ENCODE data around the gene POU2F1. TPM values are rescaled to one million over a fixed set of nuclear protein-coding genes. Genes with fewer than 3 reads are reported as not detected.

Gene POU2F1
- total RNA-seq, 1 experiment from 2014 or later: 11.6 TPM

- Mint-ChIP-seq H3K36me3 (ENCODE audit: insufficient read depth, unreplicated experiment) (no peaks in the 10 kb centered on the region), H3K27ac (ENCODE audit: low read depth, unreplicated experiment) (no peak overlapping the region), H3K27me3 (ENCODE audit: insufficient read depth, unreplicated experiment) (no peaks in the 10 kb centered on the region), H3K4me3 (ENCODE audit: unreplicated experiment) (no peak overlapping the region), H3K9me3 (ENCODE audit: unreplicated experiment) (no peaks in the 10 kb centered on the region), H3K4me1 (ENCODE audit: insufficient read depth, unreplicated experiment) (no peaks in the 10 kb centered on the region)
- ChIA-PET CTCF (interaction anchor here (0.9 to 6.5 kb wide), 3 partner anchors 10 to 388 kb away, joined by 4 to 46 read pairs (median 44); no protein-coding TSS in a partner anchor), POLR2A (no interaction called here)
- TF ChIP-seq CTCF (IDR thresholded peaks at IDR 0.05; ENCODE audit: unreplicated experiment): no peak
- DNase-seq (ENCODE audit: unreplicated experiment): no peak
- BruUV-seq (replicated peaks): no TSS peak
- intact Hi-C loops (cut with micrococcal nuclease): no loop called here
These were observed 231.8 kb downstream of the POU2F1 start for GRCh38 chr1:167452483-167452882.

- Mint-ChIP-seq H3K4me3 (ENCODE audit: unreplicated experiment) (no peak overlapping the region), H3K27ac (ENCODE audit: low read depth, unreplicated experiment) (no peak overlapping the region), H3K27me3 (ENCODE audit: insufficient read depth, unreplicated experiment) (no peaks in the 10 kb centered on the region), H3K9me3 (ENCODE audit: unreplicated experiment) (no peaks in the 10 kb centered on the region), H3K4me1 (ENCODE audit: insufficient read depth, unreplicated experiment) (no peaks in the 10 kb centered on the region), H3K36me3 (ENCODE audit: insufficient read depth, unreplicated experiment) (no peaks in the 10 kb centered on the region)
- intact Hi-C loops (cut with micrococcal nuclease): no loop called here
- CTCF ChIA-PET: interaction anchor here (0.7 to 6.5 kb wide), 4 partner anchors 10 to 955 kb away, joined by 3 to 46 read pairs (median 24); no protein-coding TSS in a partner anchor
- BruUV-seq (replicated peaks): no TSS peak
- no peak for DNase-seq (ENCODE audit: unreplicated experiment)
- TF ChIP-seq CTCF (IDR thresholded peaks at IDR 0.05; ENCODE audit: unreplicated experiment): no peak
- POLR2A ChIA-PET: no interaction called here
These were observed 232.4 kb downstream of the POU2F1 start for GRCh38 chr1:167453123-167453522.

- Mint-ChIP-seq H3K27ac (ENCODE audit: low read depth, unreplicated experiment) (no peak overlapping the region), H3K4me1 (ENCODE audit: insufficient read depth, unreplicated experiment) (no peaks in the 10 kb centered on the region), H3K36me3 (ENCODE audit: insufficient read depth, unreplicated experiment) (no peaks in the 10 kb centered on the region), H3K4me3 (ENCODE audit: unreplicated experiment) (peak overlapping the region; percentile 71), H3K27me3 (ENCODE audit: insufficient read depth, unreplicated experiment) (no peaks in the 10 kb centered on the region), H3K9me3 (ENCODE audit: unreplicated experiment) (no peaks in the 10 kb centered on the region)
- no peak for DNase-seq (ENCODE audit: unreplicated experiment)
- ChIA-PET POLR2A (interaction anchor here (0.6 to 2.4 kb wide), 17 partner anchors 10 to 600 kb away, joined by 3 to 13 read pairs (median 3); partner anchors contain the start of genes CREG1 and POU2F1), CTCF (interaction anchor here (0.8 to 6.5 kb wide), 15 partner anchors 7 to 544 kb away, joined by 3 to 46 read pairs (median 3); partner anchors contain the start of gene POU2F1)
- no TSS peak for BruUV-seq (replicated peaks)
- intact Hi-C loops (cut with micrococcal nuclease): no loop called here
- no peak for TF ChIP-seq CTCF (IDR thresholded peaks at IDR 0.05; ENCODE audit: unreplicated experiment)
These were observed 233.7 kb downstream of the POU2F1 start for GRCh38 chr1:167454304-167454893.

GRCh38 chr1:167454894-167455785 lies 234.5 kb downstream of the POU2F1 start:
- no peaks in the 10 kb centered on the region for H3K27me3 Mint-ChIP-seq (ENCODE audit: insufficient read depth, unreplicated experiment)
- TF ChIP-seq CTCF (IDR thresholded peaks at IDR 0.05; ENCODE audit: unreplicated experiment): no peak
- ChIA-PET CTCF (interaction anchor here (0.6 to 6.5 kb wide), 18 partner anchors 8 to 545 kb away, joined by 3 to 46 read pairs (median 3); partner anchors contain the start of gene POU2F1), POLR2A (interaction anchor here (0.6 to 2.4 kb wide), 17 partner anchors 10 to 235 kb away, joined by 3 to 13 read pairs (median 3); partner anchors contain the start of genes CREG1 and POU2F1)
- no TSS peak for BruUV-seq (replicated peaks)
- no peaks in the 10 kb centered on the region for H3K4me1 Mint-ChIP-seq (ENCODE audit: insufficient read depth, unreplicated experiment)
- H3K27ac Mint-ChIP-seq (ENCODE audit: low read depth, unreplicated experiment): no peak overlapping the region
- intact Hi-C loops (cut with micrococcal nuclease): no loop called here
- H3K36me3 Mint-ChIP-seq (ENCODE audit: insufficient read depth, unreplicated experiment): no peaks in the 10 kb centered on the region
- DNase-seq (ENCODE audit: unreplicated experiment): peak; percentile 57
- H3K9me3 Mint-ChIP-seq (ENCODE audit: unreplicated experiment): no peaks in the 10 kb centered on the region
- peak overlapping the region; percentile 71 for H3K4me3 Mint-ChIP-seq (ENCODE audit: unreplicated experiment)
